H9 (cell line): Measurements from ENCODE around the gene QSOX2. TPM values are rescaled to one million over a fixed set of nuclear protein-coding genes. Genes with fewer than 3 reads are reported as not detected.

Experiments used
- DNase-seq: peaks from one replicate; pipeline ENCODE4 v3.0.0-alpha.2; 2017
- H2AFZ ChIP-seq: one replicate; pipeline ENCODE4 v1.6.1; 2013; ENCODE audit warnings: mild to moderate bottlenecking, low read length, control low read depth, moderate library complexity
- H2AK5ac ChIP-seq: 2 replicates; pipeline ENCODE4 v1.6.1; 2013; ENCODE audit warnings: low read length, control low read depth, mixed read lengths; ENCODE audit not compliant: insufficient read length
- H2BK120ac ChIP-seq: one replicate; pipeline ENCODE4 v1.6.1; 2013; ENCODE audit warnings: low read depth, mild to moderate bottlenecking, low read length, control low read depth, inconsistent platforms; ENCODE audit not compliant: poor library complexity, severe bottlenecking
- H2BK12ac ChIP-seq: 2 replicates; pipeline ENCODE4 v1.6.1; 2013; ENCODE audit warnings: low read length, control low read depth, mixed read lengths, low read depth; ENCODE audit not compliant: insufficient read length
- H2BK15ac ChIP-seq: 2 replicates; pipeline ENCODE4 v1.6.1; 2013; ENCODE audit warnings: low read depth, low read length, control low read depth
- H2BK20ac ChIP-seq: one replicate; pipeline ENCODE4 v1.6.1; 2013; ENCODE audit warnings: low read depth, mild to moderate bottlenecking, low read length, control low read depth, inconsistent platforms; ENCODE audit not compliant: poor library complexity, severe bottlenecking
- H2BK5ac ChIP-seq: 2 replicates; pipeline ENCODE4 v1.6.1; 2013; ENCODE audit warnings: low read length, control low read depth, mixed read lengths; ENCODE audit not compliant: insufficient read length
- H3K14ac ChIP-seq: 2 replicates; pipeline ENCODE4 v1.6.1; 2013; ENCODE audit warnings: low read length, control low read depth; ENCODE audit not compliant: insufficient read depth
- H3K18ac ChIP-seq: 2 replicates; pipeline ENCODE4 v1.6.1; 2013; ENCODE audit warnings: low read depth, mild to moderate bottlenecking, mixed read lengths, low read length, control low read depth; ENCODE audit not compliant: insufficient read length
- H3K23ac ChIP-seq: 2 replicates; pipeline ENCODE4 v1.6.1; 2013; ENCODE audit warnings: low read length, control low read depth, mixed read lengths, low read depth; ENCODE audit not compliant: insufficient read length
- H3K23me2 ChIP-seq: 2 replicates; pipeline ENCODE4 v1.6.1; 2013; ENCODE audit warnings: low read depth, mild to moderate bottlenecking, mixed read lengths, low read length, control low read depth; ENCODE audit not compliant: insufficient read length, poor library complexity, severe bottlenecking
- H3K27ac ChIP-seq: 2 replicates; pipeline ENCODE4 v1.5.1; 2013; ENCODE audit warnings: low read length, control low read depth, mixed read lengths, low read depth; ENCODE audit not compliant: insufficient read length
- H3K27me3 ChIP-seq: 2 replicates; pipeline ENCODE4 v1.6.1; 2013; ENCODE audit warnings: low read length, control low read depth, inconsistent platforms; ENCODE audit not compliant: insufficient read depth
- H3K4ac ChIP-seq: 2 replicates; pipeline ENCODE4 v1.6.1; 2013; ENCODE audit warnings: low read depth, mild to moderate bottlenecking, control low read depth, inconsistent platforms, low read length, moderate library complexity
- H3K4me1 ChIP-seq: 2 replicates; pipeline ENCODE4 v1.6.1; 2013; ENCODE audit warnings: low read length, control low read depth, inconsistent platforms; ENCODE audit not compliant: insufficient read depth
- H3K4me2 ChIP-seq: 2 replicates; pipeline ENCODE4 v1.6.1; 2013; ENCODE audit warnings: low read length, control low read depth, mixed read lengths; ENCODE audit not compliant: insufficient read length, insufficient read depth
- H3K56ac ChIP-seq: 2 replicates; pipeline ENCODE4 v1.6.1; 2013; ENCODE audit warnings: low read depth, mild to moderate bottlenecking, mixed read lengths, low read length, control low read depth; ENCODE audit not compliant: insufficient read length
- H3K79me1 ChIP-seq: 2 replicates; pipeline ENCODE4 v1.6.1; 2013; ENCODE audit warnings: low read depth, mild to moderate bottlenecking, moderate library complexity, low read length, control low read depth, inconsistent platforms; ENCODE audit not compliant: insufficient read depth, poor library complexity, severe bottlenecking
- H3K79me2 ChIP-seq: 2 replicates; pipeline ENCODE4 v1.6.1; 2013; ENCODE audit warnings: low read length, control low read depth, inconsistent platforms; ENCODE audit not compliant: insufficient read depth
- H3K9ac ChIP-seq: 2 replicates; pipeline ENCODE4 v1.6.1; 2013; ENCODE audit warnings: low read length, control low read depth, mixed read lengths; ENCODE audit not compliant: insufficient read length; ENCODE audit errors: extremely low read depth
- H3K9me3 ChIP-seq: one replicate; pipeline ENCODE4 v1.6.1; 2013; ENCODE audit warnings: low read depth, low read length, inconsistent platforms; ENCODE audit not compliant: control insufficient read depth
- H3T11ph ChIP-seq: one replicate; pipeline ENCODE4 v1.6.1; 2013; ENCODE audit warnings: mild to moderate bottlenecking, low read length, control low read depth, inconsistent platforms
- H4K20me1 ChIP-seq: one replicate; pipeline ENCODE4 v1.6.1; 2013; ENCODE audit not compliant: control insufficient read depth, insufficient read length, insufficient read depth
- H4K5ac ChIP-seq: 2 replicates; pipeline ENCODE4 v1.6.1; 2013; ENCODE audit warnings: low read depth, mild to moderate bottlenecking, mixed read lengths, low read length, control low read depth; ENCODE audit not compliant: insufficient read length
- H4K8ac ChIP-seq: replicated peaks from 2 replicates; pipeline ENCODE4 v1.6.1; 2013; ENCODE audit warnings: low read length, control low read depth, mixed read lengths, low read depth; ENCODE audit not compliant: insufficient read length
- H4K91ac ChIP-seq: 2 replicates; pipeline ENCODE4 v1.6.1; 2013; ENCODE audit warnings: low read depth, mild to moderate bottlenecking, moderate library complexity, mixed read lengths, low read length, control low read depth; ENCODE audit not compliant: insufficient read length
- H3K27ac Mint-ChIP-seq, 3 experiments: 2 replicates in 2 of 3; 3 replicates in 1 of 3; pipeline ENCODE4 v1.8.0; 2020 to 2021; ENCODE audit warnings: mixed read lengths in 3 of 3, mild to moderate bottlenecking in 1 of 3, moderate library complexity in 1 of 3
- H3K27me3 Mint-ChIP-seq: 2 replicates; pipeline ENCODE4 v1.8.0; 2021; ENCODE audit warnings: low read depth, mild to moderate bottlenecking, moderate library complexity, mixed read lengths
- H3K36me3 Mint-ChIP-seq, 3 experiments: 2 replicates in 2 of 3; 3 replicates in 1 of 3; pipeline ENCODE4 v1.8.0; 2020 to 2021; ENCODE audit warnings: low read depth in 3 of 3, mixed read lengths in 3 of 3; ENCODE audit not compliant: insufficient read depth in 1 of 3
- H3K4me1 Mint-ChIP-seq, 2 experiments: 2 replicates each; pipeline ENCODE4 v1.8.0; 2020; ENCODE audit warnings: mixed read lengths in 2 of 2
- H3K4me3 Mint-ChIP-seq, 2 experiments: 2 replicates in 1 of 2; 3 replicates in 1 of 2; pipeline ENCODE4 v1.8.0; 2020 to 2021; ENCODE audit warnings: mild to moderate bottlenecking in 2 of 2, mixed read lengths in 2 of 2, moderate library complexity in 1 of 2
- H3K9me3 Mint-ChIP-seq, 2 experiments: 2 replicates in 1 of 2; 3 replicates in 1 of 2; pipeline ENCODE4 v1.8.0; 2020; ENCODE audit warnings: mild to moderate bottlenecking in 2 of 2, mixed read lengths in 2 of 2, moderate library complexity in 1 of 2
- WGBS: extraction: QIAGEN DNeasy Blood & Tissue Kit; methylation state at CpG from one replicate; pipeline ENCODE4 v1.1.7; 2013; ENCODE audit warnings: missing lambda C conversion rate, low lambda C conversion rate, mixed read lengths; ENCODE audit not compliant: insufficient read length; ENCODE audit errors: extremely low coverage; 5-methylcytosine and 5-hydroxymethylcytosine counted together
- total RNA-seq: library from RNA; stranded (reverse); gene quantifications from 2 replicates; pipeline ENCODE4 v1.2.1, GENCODE V29; 2021
- TF ChIP-seq, protein P1 (sequence below): fragments of 200-600 bp; sonication (generic); conservative IDR thresholded peaks from 3 replicates; pipeline ENCODE4 v1.8.0; 2021; ENCODE audit warnings: antibody characterized with exemption, mild to moderate bottlenecking

QSOX2 gene
- total RNA-seq, 1 experiment from 2014 or later, result 25.8 TPM

DNA sequence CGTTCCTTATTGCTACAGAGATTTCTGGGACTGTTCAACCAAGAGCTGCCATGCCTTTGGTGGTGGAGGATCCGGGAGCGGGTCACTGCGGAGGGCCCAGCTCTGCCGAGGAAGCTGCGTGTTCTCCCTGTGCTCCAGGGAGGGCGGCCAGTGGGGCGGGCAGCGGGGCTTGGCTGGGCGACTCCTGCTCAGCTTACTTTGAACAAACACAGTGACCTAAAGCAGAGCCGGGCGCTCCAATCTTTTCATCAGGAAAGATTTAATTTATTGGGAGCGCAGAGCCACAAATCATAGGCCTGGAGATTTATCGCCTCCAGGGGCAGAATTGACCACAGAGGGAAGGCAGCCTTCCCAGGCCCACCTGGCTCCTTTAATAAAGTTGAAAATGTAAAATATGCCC is 68.4 kb downstream of the QSOX2 start:
- no peak overlapping the region for H3K14ac ChIP-seq
- no peak overlapping the region for H3K27ac ChIP-seq
- H2BK15ac ChIP-seq, result no peak overlapping the region
- H3K4ac ChIP-seq, result no peak overlapping the region
- WGBS, result no CpG with 5 or more reads among the region's 14 CpGs
- H2BK12ac ChIP-seq, result no peak overlapping the region
- TF ChIP-seq, protein P1, sequence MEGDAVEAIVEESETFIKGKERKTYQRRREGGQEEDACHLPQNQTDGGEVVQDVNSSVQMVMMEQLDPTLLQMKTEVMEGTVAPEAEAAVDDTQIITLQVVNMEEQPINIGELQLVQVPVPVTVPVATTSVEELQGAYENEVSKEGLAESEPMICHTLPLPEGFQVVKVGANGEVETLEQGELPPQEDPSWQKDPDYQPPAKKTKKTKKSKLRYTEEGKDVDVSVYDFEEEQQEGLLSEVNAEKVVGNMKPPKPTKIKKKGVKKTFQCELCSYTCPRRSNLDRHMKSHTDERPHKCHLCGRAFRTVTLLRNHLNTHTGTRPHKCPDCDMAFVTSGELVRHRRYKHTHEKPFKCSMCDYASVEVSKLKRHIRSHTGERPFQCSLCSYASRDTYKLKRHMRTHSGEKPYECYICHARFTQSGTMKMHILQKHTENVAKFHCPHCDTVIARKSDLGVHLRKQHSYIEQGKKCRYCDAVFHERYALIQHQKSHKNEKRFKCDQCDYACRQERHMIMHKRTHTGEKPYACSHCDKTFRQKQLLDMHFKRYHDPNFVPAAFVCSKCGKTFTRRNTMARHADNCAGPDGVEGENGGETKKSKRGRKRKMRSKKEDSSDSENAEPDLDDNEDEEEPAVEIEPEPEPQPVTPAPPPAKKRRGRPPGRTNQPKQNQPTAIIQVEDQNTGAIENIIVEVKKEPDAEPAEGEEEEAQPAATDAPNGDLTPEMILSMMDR, result no peak
- no peak overlapping the region for H3K18ac ChIP-seq
- DNase-seq, result no peak
- H3K27me3 ChIP-seq, result no peaks in the 10 kb centered on the region
- H3K23ac ChIP-seq, result no peak overlapping the region
- H2BK120ac ChIP-seq, result no peak overlapping the region
- no peak overlapping the region for H3K4me2 ChIP-seq
- no peak overlapping the region for H4K91ac ChIP-seq
- H2BK5ac ChIP-seq, result no peak overlapping the region
- H3K79me2 ChIP-seq, result no peaks in the 10 kb centered on the region
- Mint-ChIP-seq H3K36me3 (no peaks in the 10 kb centered on the region), H3K9me3 (no peaks in the 10 kb centered on the region; a peak in 2 of 5 replicates), H3K4me1 (peaks cover 17 to 45% of the 10 kb centered on the region in 2 experiments), H3K27ac (no peak overlapping the region), H3K27me3 (0 out of 2 replicates have a peak, but pooled peaks cover 2% of the 10 kb centered on the region), H3K4me3 (no peak overlapping the region)
- no peak overlapping the region for H2AK5ac ChIP-seq
- H3K79me1 ChIP-seq, result no peaks in the 10 kb centered on the region
- H4K8ac ChIP-seq, result no peak overlapping the region
- H4K20me1 ChIP-seq, result no peaks in the 10 kb centered on the region
- H2BK20ac ChIP-seq, result no peak overlapping the region
- H3K23me2 ChIP-seq, result no peaks in the 10 kb centered on the region
- H4K5ac ChIP-seq, result no peak overlapping the region
- H3K9me3 ChIP-seq, result no peaks in the 10 kb centered on the region
- H3K9ac ChIP-seq, result no peak overlapping the region
- H3K4me1 ChIP-seq, result no peaks in the 10 kb centered on the region; the same call in 1 of the 2 replicates
- H3T11ph ChIP-seq, result no peak overlapping the region
- H3K56ac ChIP-seq, result no peak overlapping the region
- H2AFZ ChIP-seq, result no peak overlapping the region
